ENCODE measurements around the gene RPS15.

GRCh38 chr19:1389033-1389940 lies 48.9 kb upstream of the RPS15 start:
- TF ChIP-seq CTCF (IDR thresholded peaks at IDR 0.05): no peak
- TF ChIP-seq, protein P1, sequence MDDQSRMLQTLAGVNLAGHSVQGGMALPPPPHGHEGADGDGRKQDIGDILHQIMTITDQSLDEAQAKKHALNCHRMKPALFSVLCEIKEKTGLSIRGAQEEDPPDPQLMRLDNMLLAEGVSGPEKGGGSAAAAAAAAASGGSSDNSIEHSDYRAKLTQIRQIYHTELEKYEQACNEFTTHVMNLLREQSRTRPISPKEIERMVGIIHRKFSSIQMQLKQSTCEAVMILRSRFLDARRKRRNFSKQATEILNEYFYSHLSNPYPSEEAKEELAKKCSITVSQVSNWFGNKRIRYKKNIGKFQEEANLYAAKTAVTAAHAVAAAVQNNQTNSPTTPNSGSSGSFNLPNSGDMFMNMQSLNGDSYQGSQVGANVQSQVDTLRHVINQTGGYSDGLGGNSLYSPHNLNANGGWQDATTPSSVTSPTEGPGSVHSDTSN (IDR thresholded peaks at IDR 0.05): no peak
- TF ChIP-seq TEAD4 (IDR thresholded peaks at IDR 0.05; ENCODE audit: borderline replicate concordance, insufficient read depth): no peak
- TF ChIP-seq CHD2 (IDR thresholded peaks at IDR 0.05; ENCODE audit: low read length, partially characterized antibody): no peak
- TF ChIP-seq POLR2AphosphoS5 (IDR thresholded peaks at IDR 0.05; ENCODE audit: low read depth, low read length): no peak
- TF ChIP-seq FOXJ3 (CRISPR knock-in tag; IDR thresholded peaks at IDR 0.05): no peak
- TF ChIP-seq RFX5 (IDR thresholded peaks at IDR 0.05; ENCODE audit: low read length): no peak
- no peak for TF ChIP-seq USF1 (IDR thresholded peaks at IDR 0.05; ENCODE audit: borderline replicate concordance, low read depth)

Measured in SK-N-SH (cell line).